Vagina (tissue), 2 donors: ENCODE data around the gene TRIM44.

ENCODE experiments used
- POLR2A ChIP-seq, 2 donors: fragments of 450-650 bp; IDR thresholded peaks; one replicate each; pipeline ENCODE4 v1.6.1; 2017; ENCODE audit warnings: antibody characterized with exemption in 2 of 2, mild to moderate bottlenecking in 2 of 2, moderate library complexity in 2 of 2
- POLR2AphosphoS5 ChIP-seq, 2 donors: sonication (generic); formaldehyde crosslinking; IDR thresholded peaks; one replicate each; pipeline ENCODE4 v1.9.0; 2017; ENCODE audit warnings: antibody characterized with exemption in 2 of 2, mild to moderate bottlenecking in 2 of 2, low read depth in 1 of 2; ENCODE audit not compliant: insufficient read depth in 1 of 2

DNA sequence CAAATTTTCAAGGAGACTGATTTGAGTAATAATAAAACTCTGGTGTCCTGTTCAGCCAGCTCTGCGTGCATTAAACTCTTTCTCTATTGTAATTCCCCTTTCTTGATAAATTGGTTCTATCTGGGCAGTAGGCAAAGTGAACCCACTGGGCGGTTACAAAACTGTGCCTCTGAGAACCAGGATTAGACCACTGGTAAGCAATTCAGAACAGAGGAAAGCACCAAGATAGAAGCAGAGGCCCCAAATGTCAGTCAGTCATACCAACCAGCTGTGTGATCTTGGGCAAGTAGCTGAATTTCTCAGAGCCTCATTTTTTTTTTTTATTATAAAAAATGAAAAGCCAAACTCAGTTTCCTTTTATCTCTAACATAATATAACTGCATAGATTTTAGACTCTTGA lies 54.9 kb downstream of the TRIM44 start:
- TF ChIP-seq POLR2A (IDR thresholded peaks at IDR 0.05) (no peak), POLR2AphosphoS5 (IDR thresholded peaks at IDR 0.05; ENCODE audit: insufficient read depth in 1 of 2, low read depth in 1 of 2) (no peak)
